HUDEP-2 (cell line): ENCODE results near the gene SLC25A41.

ENCODE experiments used
- DNase-seq, 76 experiments: peaks; one replicate each; lab custom pipeline; 2025; ENCODE audit not compliant: unreplicated experiment in 76 of 76; lab: John Stamatoyannopoulos, UW

SLC25A41 gene

DNA sequence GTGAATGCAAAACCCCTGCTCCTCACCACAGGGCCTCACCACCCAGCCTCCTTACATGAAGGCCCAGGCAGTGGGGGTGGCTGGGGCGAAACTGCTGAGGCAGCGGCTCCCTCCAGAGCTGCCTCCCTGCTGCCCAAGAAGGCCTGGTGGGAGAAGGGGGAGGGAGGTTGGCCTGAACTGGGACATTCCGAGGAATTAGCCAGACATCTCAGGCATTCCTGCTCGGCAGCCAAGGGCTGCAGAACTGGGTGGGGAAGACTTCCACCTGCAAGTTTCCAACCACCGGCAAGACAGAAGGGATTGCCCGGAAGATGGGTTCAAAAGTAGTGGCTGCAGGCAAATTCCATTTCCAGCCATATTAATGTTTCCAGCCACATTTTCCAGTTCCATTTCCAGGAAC is 55.5 kb downstream of the SLC25A41 start:
- DNase-seq: no peak

GRCh38 chr19:6376512-6377190 is 56.9 kb downstream of the SLC25A41 start:
- DNase-seq: no peak
